H1 (cell line): ENCODE data around the gene SH2D7.

Experiments
- CBX5 ChIP-seq: fragments of 300-800, 300-1000 bp; sonication (generic); IDR thresholded peaks from 2 replicates; pipeline ENCODE4 v1.7.1; 2016; ENCODE audit warnings: antibody characterized with exemption, low read length, low read depth
- CHD1 ChIP-seq: IDR thresholded peaks from 2 replicates; pipeline ENCODE4 v1.6.1; 2012; ENCODE audit warnings: low read depth, low read length, improper control_type of control experiment
- CTCF ChIP-seq, 3 experiments: IDR thresholded peaks; 1 replicate in 2 of 3; 2 replicates in 1 of 3; pipeline versions ENCODE4 v1.5.1 to v1.6.1; 2011; ENCODE audit warnings: low read length in 3 of 3, mild to moderate bottlenecking in 3 of 3, inconsistent platforms in 2 of 3, low read depth in 1 of 3, moderate library complexity in 1 of 3; ENCODE audit not compliant: insufficient read depth in 1 of 3; ENCODE audit errors: control extremely low read depth in 1 of 3
- EGR1 ChIP-seq: IDR thresholded peaks from 2 replicates; pipeline ENCODE4 v1.6.1; 2011; ENCODE audit warnings: low read depth, low read length, borderline replicate concordance
- EZH2 ChIP-seq: fragments of 200-600 bp; sonication (generic); IDR thresholded peaks from 2 replicates; pipeline ENCODE4 v1.7.1; 2012; ENCODE audit warnings: low read depth, mild to moderate bottlenecking, moderate library complexity, low read length, inconsistent platforms; ENCODE audit not compliant: severe bottlenecking
- HDAC2 ChIP-seq, 2 experiments: fragments of 300-600 bp in 1 of 2; sonication (generic) in 1 of 2; IDR thresholded peaks; 2 replicates each; pipeline ENCODE4 v1.6.1; 2011 to 2012; ENCODE audit warnings: low read depth in 2 of 2, low read length in 2 of 2, mild to moderate bottlenecking in 2 of 2, moderate library complexity in 2 of 2, borderline replicate concordance in 1 of 2, inconsistent platforms in 1 of 2
- KDM1A ChIP-seq: fragments of 200-600, 300-600 bp; sonication (generic); IDR thresholded peaks from 2 replicates; pipeline ENCODE4 v1.7.1; 2016; ENCODE audit warnings: mild to moderate bottlenecking, low read length, borderline replicate concordance
- MAX ChIP-seq: IDR thresholded peaks from 2 replicates; pipeline ENCODE4 v1.6.1; 2012; ENCODE audit warnings: inconsistent platforms
- NANOG ChIP-seq: IDR thresholded peaks from 2 replicates; pipeline ENCODE4 v1.6.1; 2011; ENCODE audit warnings: low read length, low read depth, mild to moderate bottlenecking, inconsistent platforms; ENCODE audit not compliant: insufficient read depth, poor library complexity, severe bottlenecking
- PHF8 ChIP-seq: fragments of 200-600 bp; sonication (generic); conservative IDR thresholded peaks from 2 replicates; pipeline ENCODE4 v1.7.1; 2012; ENCODE audit warnings: low read depth, mild to moderate bottlenecking, inconsistent platforms, low read length, moderate library complexity
- POLR2A ChIP-seq, 2 experiments: IDR thresholded peaks; 1 replicate in 1 of 2; 2 replicates in 1 of 2; pipeline ENCODE4 v1.6.1; 2011; ENCODE audit warnings: low read depth in 2 of 2, low read length in 2 of 2, mild to moderate bottlenecking in 2 of 2; ENCODE audit errors: control extremely low read depth in 1 of 2
- POLR2AphosphoS5 ChIP-seq: IDR thresholded peaks from 2 replicates; pipeline ENCODE4 v1.6.1; 2011; ENCODE audit warnings: low read depth, low read length
- SIX5 ChIP-seq: IDR thresholded peaks from 2 replicates; pipeline ENCODE4 v1.6.1; 2011; ENCODE audit warnings: mild to moderate bottlenecking, low read depth, low read length
- SUZ12 ChIP-seq: fragments of 200-600 bp; sonication (generic); IDR thresholded peaks from 2 replicates; pipeline ENCODE4 v1.6.1; 2012; ENCODE audit warnings: mild to moderate bottlenecking, inconsistent platforms, low read length, moderate library complexity, mixed read lengths

- TF ChIP-seq KDM1A: no peak
- TF ChIP-seq CTCF (IDR thresholded peaks at IDR 0.05; ENCODE audit: control extremely low read depth in 1 of 3, insufficient read depth in 1 of 3, low read depth in 1 of 3, low read length in 3 of 3): no peak
- no peak for TF ChIP-seq SIX5
- TF ChIP-seq POLR2A (IDR thresholded peaks at IDR 0.05; ENCODE audit: control extremely low read depth in 1 of 2, low read depth in 2 of 2, low read length in 2 of 2): no peak
- no peak for TF ChIP-seq POLR2AphosphoS5
- TF ChIP-seq CHD1: no peak
- TF ChIP-seq PHF8: no peak
- no peak for TF ChIP-seq MAX
- TF ChIP-seq NANOG: no peak
- TF ChIP-seq CBX5: no peak
- no peak for TF ChIP-seq EZH2
- TF ChIP-seq EGR1: no peak
- TF ChIP-seq SUZ12: no peak
- no peak for TF ChIP-seq HDAC2 (IDR thresholded peaks at IDR 0.05; ENCODE audit: borderline replicate concordance in 1 of 2, low read depth in 2 of 2, low read length in 2 of 2)
These were observed 40.4 kb upstream of the SH2D7 start for GRCh38 chr15:78052001-78052401.
